B cell (primary cell): ENCODE results near the gene POLD1. TPM values are rescaled to one million over a fixed set of nuclear protein-coding genes. Genes with fewer than 3 reads are reported as not detected.
A peak's percentile ranks its signal among the peaks of the same experiment; 100 is the strongest.

ENCODE experiments used
- ATAC-seq: fragments of 200-7000 bp; cut with Tn5 transposase; one replicate; pipeline ENCODE4 v1.10.0; 2021; ENCODE audit warnings: low read depth, mild to moderate bottlenecking, moderate number of reproducible peaks, moderate library complexity
- CTCF ChIA-PET: fragments of 350-600 bp; sonication (Branson Sonifier 250); formaldehyde crosslinking; loops from one replicate; lab custom pipeline; 2021; ENCODE audit warnings: antibody characterized with exemption, inconsistent platforms; lab: Charles Lee
- POLR2A ChIA-PET: fragments of 350-600 bp; sonication (Branson Sonifier 250); formaldehyde crosslinking; loops from one replicate; lab custom pipeline; 2021; ENCODE audit warnings: antibody characterized with exemption; lab: Charles Lee
- DNase-seq: peaks from one replicate; pipeline ENCODE4 v3.0.0; 2013
- H2AFZ ChIP-seq: 2 replicates; pipeline ENCODE4 v1.6.1; 2012; ENCODE audit warnings: mild to moderate bottlenecking, low read depth, low read length; ENCODE audit not compliant: insufficient read depth, poor library complexity, severe bottlenecking
- H3K27ac ChIP-seq, 2 donors: 1 replicate in 1 of 2; 2 replicates in 1 of 2; pipeline ENCODE4 v1.5.1; 2012 to 2013; ENCODE audit warnings: low read length in 2 of 2, mild to moderate bottlenecking in 2 of 2, moderate library complexity in 1 of 2
- H3K27me3 ChIP-seq, 4 experiments: fragments of 200-600 bp in 1 of 4; sonication (generic) in 1 of 4; replicated peaks in 1 of 4; 1 replicate in 2 of 4; 2 replicates in 2 of 4; pipeline versions ENCODE4 v1.6.1 to v1.7.0; 2013 to 2016; ENCODE audit warnings: low read length in 3 of 4, mild to moderate bottlenecking in 2 of 4, mixed read lengths in 1 of 4, moderate library complexity in 1 of 4; ENCODE audit not compliant: insufficient read depth in 4 of 4, control insufficient read depth in 3 of 4; ENCODE audit errors: control extremely low read depth in 1 of 4
- H3K36me3 ChIP-seq, 2 experiments: replicated peaks in 1 of 2; 1 replicate in 1 of 2; 2 replicates in 1 of 2; pipeline versions ENCODE4 v1.6.1 to v1.7.1; 2013; ENCODE audit warnings: low read length in 1 of 2; ENCODE audit not compliant: insufficient read depth in 2 of 2, control insufficient read depth in 1 of 2; ENCODE audit errors: control extremely low read depth in 1 of 2, extremely low read depth in 1 of 2
- H3K4me1 ChIP-seq, 2 donors: fragments of 200-600 bp in 1 of 2; sonication (generic) in 1 of 2; 1 replicate in 1 of 2; 2 replicates in 1 of 2; pipeline versions ENCODE4 v1.5.1 to v1.6.1; 2013 to 2017; ENCODE audit warnings: low read length in 2 of 2; ENCODE audit not compliant: control insufficient read depth in 2 of 2, insufficient read depth in 2 of 2
- H3K4me2 ChIP-seq: replicated peaks from 2 replicates; pipeline ENCODE3; 2012; ENCODE audit warnings: mild to moderate bottlenecking, low read depth, low read length; ENCODE audit not compliant: poor library complexity, severe bottlenecking
- H3K4me3 ChIP-seq, 5 experiments: fragments of 200-600 bp in 1 of 5; sonication (generic) in 1 of 5; 1 replicate in 3 of 5; 2 replicates in 2 of 5; pipeline versions ENCODE4 v1.5.1 to v1.7.0; 2011 to 2016; ENCODE audit warnings: low read length in 4 of 5, mild to moderate bottlenecking in 4 of 5, low read depth in 2 of 5, control low read depth in 1 of 5, moderate library complexity in 1 of 5; ENCODE audit not compliant: insufficient read depth in 1 of 5; ENCODE audit errors: control extremely low read depth in 1 of 5, extremely low read depth in 1 of 5
- H3K79me2 ChIP-seq: fragments of 200-600 bp; sonication (generic); one replicate; pipeline ENCODE4 v1.6.0; 2016; ENCODE audit warnings: low read length; ENCODE audit not compliant: control insufficient read depth, insufficient read depth
- H3K9ac ChIP-seq: fragments of 200-600 bp; sonication (generic); 2 replicates; pipeline ENCODE4 v1.6.1; 2017; ENCODE audit warnings: mild to moderate bottlenecking, low read length, moderate library complexity
- H3K9me3 ChIP-seq, 3 donors: one replicate each; pipeline versions ENCODE4 v1.6.1 to v1.7.1; 2013; ENCODE audit warnings: low read length in 2 of 3; ENCODE audit not compliant: control insufficient read depth in 2 of 3, insufficient read depth in 1 of 3; ENCODE audit errors: control extremely low read depth in 1 of 3
- H4K20me1 ChIP-seq: 2 replicates; pipeline ENCODE4 v1.6.0; 2012; ENCODE audit warnings: mild to moderate bottlenecking, low read length; ENCODE audit not compliant: insufficient read depth, control insufficient read depth, poor library complexity, severe bottlenecking
- H3K27ac Mint-ChIP-seq: one replicate; pipeline ENCODE4 v1.8.0; 2021; ENCODE audit warnings: mixed read lengths
- H3K27me3 Mint-ChIP-seq: one replicate; pipeline ENCODE4 v1.8.0; 2021; ENCODE audit warnings: mixed read lengths
- H3K4me1 Mint-ChIP-seq: one replicate; pipeline ENCODE4 v1.8.0; 2021; ENCODE audit warnings: mixed read lengths
- H3K4me3 Mint-ChIP-seq: one replicate; pipeline ENCODE4 v1.8.0; 2021; ENCODE audit warnings: mixed read lengths
- H3K9me3 Mint-ChIP-seq: one replicate; pipeline ENCODE4 v1.8.0; 2022; ENCODE audit warnings: mixed read lengths; ENCODE audit not compliant: insufficient read depth
- EZH2 ChIP-seq: IDR thresholded peaks from 2 replicates; pipeline ENCODE4 v1.6.1; 2012; ENCODE audit warnings: borderline replicate concordance, low read depth, mild to moderate bottlenecking, moderate library complexity, low read length; ENCODE audit not compliant: insufficient read depth, poor library complexity, severe bottlenecking
- WGBS: methylation state at CpG from one replicate; pipeline ENCODE4 v1.1.5; 2013; ENCODE audit warnings: missing lambda C conversion rate; ENCODE audit not compliant: insufficient coverage; 5-methylcytosine and 5-hydroxymethylcytosine counted together
- intact Hi-C: fragments of 100-400 bp; cut with micrococcal nuclease; formaldehyde crosslinking; loops from one replicate; pipeline ENCODE4 v1.10.0; 2022
- polyA minus RNA-seq: library from RNA; depleted of rRNA, polyadenylated mRNA; stranded (reverse); fragments of >200 nt; gene quantifications from 2 replicates; pipeline ENCODE4 v1.2.3, GENCODE V29; 2012
- polyA plus RNA-seq: library from polyadenylated mRNA; depleted of rRNA; stranded (reverse); fragments of >200 nt; gene quantifications from 2 replicates; pipeline ENCODE4 v1.2.3, GENCODE V29; 2012
- total RNA-seq, 2 donors: library from RNA; stranded (reverse); fragments of 120-200 nt in 1 of 2; gene quantifications; 1 replicate in 1 of 2; 2 replicates in 1 of 2; pipeline versions ENCODE4 v1.2.3 to v1.2.4, GENCODE V29; 2013 to 2022
- TF ChIP-seq, protein P1 (sequence below): fragments of 200-600 bp; IDR thresholded peaks from one replicate; pipeline ENCODE4 v1.8.0; 2022; ENCODE audit warnings: antibody characterized with exemption, mild to moderate bottlenecking

Gene POLD1
- total RNA-seq (43.6 and 52.4 TPM in 2 replicates), polyA plus RNA-seq (62.3 and 65.2 TPM in 2 replicates), polyA minus RNA-seq (66.6 and 73.4 TPM in 2 replicates)
- 32.8 TPM for total RNA-seq (2013)

GRCh38 chr19:50383852-50384684, at the start of gene POLD1:
TSS of gene POLD1 (plus strand) at chr19:50384347. CDS start at chr19:50398852, 14,505 bp downstream.
- peaks cover 27% of the 10 kb centered on the region for H4K20me1 ChIP-seq
- TF ChIP-seq, protein P1, sequence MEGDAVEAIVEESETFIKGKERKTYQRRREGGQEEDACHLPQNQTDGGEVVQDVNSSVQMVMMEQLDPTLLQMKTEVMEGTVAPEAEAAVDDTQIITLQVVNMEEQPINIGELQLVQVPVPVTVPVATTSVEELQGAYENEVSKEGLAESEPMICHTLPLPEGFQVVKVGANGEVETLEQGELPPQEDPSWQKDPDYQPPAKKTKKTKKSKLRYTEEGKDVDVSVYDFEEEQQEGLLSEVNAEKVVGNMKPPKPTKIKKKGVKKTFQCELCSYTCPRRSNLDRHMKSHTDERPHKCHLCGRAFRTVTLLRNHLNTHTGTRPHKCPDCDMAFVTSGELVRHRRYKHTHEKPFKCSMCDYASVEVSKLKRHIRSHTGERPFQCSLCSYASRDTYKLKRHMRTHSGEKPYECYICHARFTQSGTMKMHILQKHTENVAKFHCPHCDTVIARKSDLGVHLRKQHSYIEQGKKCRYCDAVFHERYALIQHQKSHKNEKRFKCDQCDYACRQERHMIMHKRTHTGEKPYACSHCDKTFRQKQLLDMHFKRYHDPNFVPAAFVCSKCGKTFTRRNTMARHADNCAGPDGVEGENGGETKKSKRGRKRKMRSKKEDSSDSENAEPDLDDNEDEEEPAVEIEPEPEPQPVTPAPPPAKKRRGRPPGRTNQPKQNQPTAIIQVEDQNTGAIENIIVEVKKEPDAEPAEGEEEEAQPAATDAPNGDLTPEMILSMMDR = no peak
- TF ChIP-seq EZH2 = no peak
- ChIA-PET POLR2A (interaction anchor here (0.9 to 2.5 kb wide), 9 partner anchors 8 to 127 kb away, joined by 3 to 15 read pairs (median 5); partner anchors contain the start of genes JOSD2, KCNC3, NR1H2 and SPIB), CTCF (interaction anchor here (0.7 to 3.9 kb wide), 10 partner anchors 9 to 400 kb away, joined by 3 to 22 read pairs (median 4); partner anchors contain the start of gene JOSD2)
- ATAC-seq = peak; percentile 96
- peaks cover under 1 to 45% of the 10 kb centered on the region in 2 experiments for H3K36me3 ChIP-seq
- H3K9me3 ChIP-seq = no peaks in the 10 kb centered on the region
- H3K9ac ChIP-seq = peak within 1 kb of the TSS; percentile 80
- Mint-ChIP-seq H3K27me3 (no peaks in the 10 kb centered on the region), H3K27ac (peak within 1 kb of the TSS; percentile 92), H3K9me3 (no peaks in the 10 kb centered on the region), H3K4me3 (peak within 1 kb of the TSS; percentile 94), H3K4me1 (peaks cover 31% of the 10 kb centered on the region)
- peak within 1 kb of the TSS; percentile 61 for H2AFZ ChIP-seq
- under 1% methylated on average over 78 of the region's 78 CpGs for WGBS
- peak; percentile 100 for DNase-seq
- H3K4me1 ChIP-seq = peaks cover 12 to 18% of the 10 kb centered on the region in 2 donors
- H3K27ac ChIP-seq = peak within 1 kb of the TSS; percentile 64 to 73
- H3K79me2 ChIP-seq = peaks cover 34% of the 10 kb centered on the region
- intact Hi-C loops = loop anchor here (1.0 to 2.0 kb wide), 6 partner anchors 8 to 421 kb away; partner anchors contain the start of gene NR1H2
- H3K27me3 ChIP-seq = no peaks in the 10 kb centered on the region
- peak within 1 kb of the TSS; percentile 97 for H3K4me2 ChIP-seq
- H3K4me3 ChIP-seq = peak within 1 kb of the TSS; percentile 59 to 92 (median 67)
